Panc1 (cell line): Measurements from ENCODE around the gene RFT1. TPM values are rescaled to one million over a fixed set of nuclear protein-coding genes. Genes with fewer than 3 reads are reported as not detected.

ENCODE experiments used
- ATAC-seq: fragments of 200-7000 bp; cut with Tn5 transposase; 2 replicates; pipeline ENCODE4 v1.9.1; 2020; ENCODE audit warnings: mild to moderate bottlenecking, moderate library complexity
- BruUV-seq: library from RNA; stranded (reverse); fragments of 400-500 nt; replicated peaks from 2 replicates; lab custom pipeline; 2021; lab: Mats Ljungman, UMichigan
- CTCF ChIA-PET: fragments of 300-600 bp; sonication (Branson Sonifier 250); formaldehyde crosslinking; loops from one replicate; lab custom pipeline; 2022; ENCODE audit warnings: antibody characterized with exemption; lab: Charles Lee
- POLR2A ChIA-PET: fragments of 300-600 bp; sonication (Branson Sonifier 250); formaldehyde crosslinking; loops from one replicate; lab custom pipeline; 2022; ENCODE audit warnings: antibody characterized with exemption; lab: Charles Lee
- DNase-seq: peaks from one replicate; pipeline ENCODE4 v3.0.0-alpha.2; 2010; ENCODE audit warnings: low read depth, low spot score
- H3K27ac ChIP-seq: 2 replicates; pipeline ENCODE4 v1.5.1; 2011; ENCODE audit warnings: mild to moderate bottlenecking, low read length, inconsistent platforms
- H3K27me3 ChIP-seq: fragments of 200-500 bp; sonication (Bioruptor generic); 2 replicates; pipeline ENCODE4 v1.6.0; 2014; ENCODE audit warnings: low read length, inconsistent platforms; ENCODE audit not compliant: control insufficient read depth, insufficient read depth
- H3K36me3 ChIP-seq: fragments of 200-500 bp; sonication (Bioruptor generic); 2 replicates; pipeline ENCODE4 v1.5.1; 2014; ENCODE audit warnings: inconsistent platforms, mild to moderate bottlenecking, low read length, moderate library complexity; ENCODE audit not compliant: control insufficient read depth, insufficient read depth
- H3K4me1 ChIP-seq: 2 replicates; pipeline ENCODE4 v1.5.1; 2011; ENCODE audit warnings: inconsistent platforms, mild to moderate bottlenecking, low read length, moderate library complexity; ENCODE audit not compliant: control insufficient read depth, insufficient read depth
- H3K4me3 ChIP-seq, 2 experiments: 2 replicates each; pipeline ENCODE4 v1.5.1; 2011 to 2012; ENCODE audit warnings: low read depth in 2 of 2, low read length in 2 of 2, mild to moderate bottlenecking in 2 of 2, inconsistent platforms in 1 of 2, moderate library complexity in 1 of 2
- H3K9me3 ChIP-seq: fragments of 200-500 bp; sonication (Bioruptor generic); 2 replicates; pipeline ENCODE4 v1.5.1; 2014; ENCODE audit warnings: low read depth, mild to moderate bottlenecking, inconsistent platforms, low read length, moderate library complexity; ENCODE audit not compliant: control insufficient read depth, insufficient read depth
- POLR2AphosphoS5 ChIP-seq: IDR thresholded peaks from 2 replicates; pipeline ENCODE4 v1.6.1; 2012; ENCODE audit warnings: mild to moderate bottlenecking, low read depth, low read length, moderate library complexity
- REST ChIP-seq, 2 experiments: IDR thresholded peaks; 2 replicates each; pipeline ENCODE4 v1.6.1; 2011 to 2012; ENCODE audit warnings: low read depth in 2 of 2, control low read depth in 1 of 2, low read length in 1 of 2, mild to moderate bottlenecking in 1 of 2, moderate library complexity in 1 of 2; ENCODE audit not compliant: insufficient read depth in 1 of 2
- SIN3A ChIP-seq: IDR thresholded peaks from 2 replicates; pipeline ENCODE4 v1.6.1; 2012; ENCODE audit warnings: low read depth, mild to moderate bottlenecking, low read length, moderate library complexity, borderline replicate concordance; ENCODE audit not compliant: insufficient read depth
- TCF7L2 ChIP-seq: IDR thresholded peaks from 2 replicates; pipeline ENCODE4 v1.6.1; 2011; ENCODE audit warnings: mild to moderate bottlenecking, low read depth, low read length, inconsistent platforms
- in situ Hi-C: cut with HindIII; loops from 2 replicates; pipeline ENCODE4 v1.10.0; 2016; ENCODE audit warnings: low sequenced_read_pairs, low pct_unique_long_range_greater_than_20kb
- intact Hi-C: fragments of 100-400 bp; cut with micrococcal nuclease; formaldehyde crosslinking; loops from one replicate; pipeline ENCODE4 v1.10.0; 2022; ENCODE audit not compliant: unreplicated experiment
- total RNA-seq: library from RNA; stranded (reverse); gene quantifications from one replicate; pipeline ENCODE4 v1.2.1, GENCODE V29; 2021; ENCODE audit not compliant: unreplicated experiment
- TF ChIP-seq, protein P1 (sequence below): fragments of 450-650 bp; IDR thresholded peaks from 2 replicates; pipeline ENCODE4 v1.5.1; 2017; ENCODE audit warnings: mild to moderate bottlenecking

Gene RFT1
- total RNA-seq, 1 experiment from 2014 or later: 21.0 TPM

DNA sequence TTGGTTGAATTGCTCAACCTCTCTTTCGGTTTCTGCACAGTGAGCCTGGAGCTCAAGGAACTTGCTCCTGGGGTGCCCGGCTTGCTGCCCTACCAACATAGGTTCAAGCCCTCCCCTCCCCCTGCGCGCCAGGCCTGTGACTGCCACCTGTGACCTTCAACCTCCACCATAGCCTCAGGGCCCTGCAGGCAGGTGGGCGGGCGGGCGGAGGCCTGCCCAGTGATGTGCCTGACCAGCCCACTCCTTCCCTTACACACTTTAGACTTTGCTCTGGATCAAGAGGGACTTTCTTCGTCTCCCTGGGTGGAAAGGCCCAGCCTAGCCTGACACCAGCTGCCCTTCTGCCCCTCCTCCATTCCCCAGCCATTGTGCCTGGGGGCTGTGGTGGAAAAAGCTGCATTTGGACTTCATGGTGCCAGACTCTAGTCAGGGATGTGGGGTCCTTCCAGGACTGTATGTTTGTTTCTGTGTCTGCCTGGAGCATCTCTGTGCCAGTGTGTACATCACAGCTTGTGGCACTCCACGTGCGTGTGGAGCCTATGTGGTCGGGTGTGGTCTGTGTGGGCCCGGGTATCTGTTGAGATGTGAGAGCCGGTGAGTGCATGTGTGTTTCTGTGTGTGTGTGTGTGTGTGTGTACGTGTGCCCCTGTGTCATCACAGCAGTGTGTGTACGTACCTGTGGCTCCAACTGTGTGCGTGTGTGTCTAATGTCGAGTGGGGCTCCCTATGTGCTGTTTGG is 40.3 kb upstream of the RFT1 start:
- no TSS peak for BruUV-seq

DNA sequence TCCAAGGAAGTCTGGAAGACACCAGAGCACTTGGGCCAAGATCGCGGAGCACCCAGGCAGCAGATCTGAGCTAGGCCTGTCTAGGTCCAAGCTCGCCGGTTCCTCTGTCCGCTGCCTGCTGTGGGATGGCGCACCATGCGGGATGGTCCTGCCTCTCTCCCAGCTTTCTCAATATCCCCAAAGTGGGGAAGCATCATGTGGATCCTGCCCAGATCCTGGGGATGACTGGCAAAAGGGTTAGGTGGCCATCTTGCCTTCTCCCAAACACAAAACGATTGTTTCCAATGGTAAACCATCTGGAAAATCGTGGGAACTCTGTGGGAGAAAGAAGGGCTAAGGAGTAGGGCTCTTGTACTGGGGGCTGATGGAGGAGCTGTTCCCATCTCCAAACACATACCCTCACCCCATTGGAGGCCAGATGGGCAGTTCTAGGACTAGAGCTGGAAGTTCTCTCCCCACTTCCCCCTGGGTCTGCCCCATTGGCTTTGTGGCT is 39.6 kb upstream of the RFT1 start:
- intact Hi-C loops: no loop called here
- no TSS peak for BruUV-seq
- CTCF ChIA-PET: no interaction called here
- DNase-seq (no peak), ATAC-seq (no peak)
- no peaks in the 10 kb centered on the region for H3K27me3 ChIP-seq
- no peaks in the 10 kb centered on the region for H3K36me3 ChIP-seq
- TF ChIP-seq POLR2AphosphoS5: no peak
- in situ Hi-C loops: no loop called here
- POLR2A ChIA-PET: no interaction called here
- H3K27ac ChIP-seq: no peak overlapping the region
- no peak overlapping the region for H3K4me3 ChIP-seq
- no peaks in the 10 kb centered on the region; the same call in 1 of the 2 replicates for H3K4me1 ChIP-seq
- H3K9me3 ChIP-seq: no peaks in the 10 kb centered on the region

More for the DNA sequence above, 40.3 kb upstream of the RFT1 start:
- DNase-seq (no peak), ATAC-seq (no peak)
- no peaks in the 10 kb centered on the region; the same call in 1 of the 2 replicates for H3K4me1 ChIP-seq
- TF ChIP-seq POLR2AphosphoS5 (no peak), SIN3A (no peak), REST (IDR thresholded peaks at IDR 0.05; ENCODE audit: insufficient read depth in 1 of 2, low read depth in 2 of 2, low read length in 1 of 2) (no peak)
- no peaks in the 10 kb centered on the region for H3K27me3 ChIP-seq
- no peaks in the 10 kb centered on the region for H3K36me3 ChIP-seq
- no peak overlapping the region for H3K4me3 ChIP-seq
- in situ Hi-C loops (no loop called here), intact Hi-C loops (no loop called here)
- H3K27ac ChIP-seq: no peak overlapping the region
- CTCF ChIA-PET: no interaction called here
- H3K9me3 ChIP-seq: no peaks in the 10 kb centered on the region
- POLR2A ChIA-PET: no interaction called here

GRCh38 chr3:53169045-53169831 is 39.0 kb upstream of the RFT1 start:
- Histone ChIP-seq H3K27ac (no peak overlapping the region), H3K4me1 (no peaks in the 10 kb centered on the region; the same call in 1 of the 2 replicates), H3K9me3 (no peaks in the 10 kb centered on the region), H3K4me3 (no peak overlapping the region), H3K36me3 (no peaks in the 10 kb centered on the region), H3K27me3 (no peaks in the 10 kb centered on the region)
- no TSS peak for BruUV-seq
- no peak for ATAC-seq
- ChIA-PET CTCF (no interaction called here), POLR2A (interaction anchor here (0.6 kb wide), 1 partner anchor 650 kb away, joined by 4 read pairs; no protein-coding TSS in a partner anchor)
- intact Hi-C loops: no loop called here
- in situ Hi-C loops: no loop called here
- no peak for DNase-seq
- TF ChIP-seq, protein P1, sequence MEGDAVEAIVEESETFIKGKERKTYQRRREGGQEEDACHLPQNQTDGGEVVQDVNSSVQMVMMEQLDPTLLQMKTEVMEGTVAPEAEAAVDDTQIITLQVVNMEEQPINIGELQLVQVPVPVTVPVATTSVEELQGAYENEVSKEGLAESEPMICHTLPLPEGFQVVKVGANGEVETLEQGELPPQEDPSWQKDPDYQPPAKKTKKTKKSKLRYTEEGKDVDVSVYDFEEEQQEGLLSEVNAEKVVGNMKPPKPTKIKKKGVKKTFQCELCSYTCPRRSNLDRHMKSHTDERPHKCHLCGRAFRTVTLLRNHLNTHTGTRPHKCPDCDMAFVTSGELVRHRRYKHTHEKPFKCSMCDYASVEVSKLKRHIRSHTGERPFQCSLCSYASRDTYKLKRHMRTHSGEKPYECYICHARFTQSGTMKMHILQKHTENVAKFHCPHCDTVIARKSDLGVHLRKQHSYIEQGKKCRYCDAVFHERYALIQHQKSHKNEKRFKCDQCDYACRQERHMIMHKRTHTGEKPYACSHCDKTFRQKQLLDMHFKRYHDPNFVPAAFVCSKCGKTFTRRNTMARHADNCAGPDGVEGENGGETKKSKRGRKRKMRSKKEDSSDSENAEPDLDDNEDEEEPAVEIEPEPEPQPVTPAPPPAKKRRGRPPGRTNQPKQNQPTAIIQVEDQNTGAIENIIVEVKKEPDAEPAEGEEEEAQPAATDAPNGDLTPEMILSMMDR: no peak
- TF ChIP-seq POLR2AphosphoS5: no peak
- no peak for TF ChIP-seq TCF7L2
- TF ChIP-seq REST (IDR thresholded peaks at IDR 0.05; ENCODE audit: insufficient read depth in 1 of 2, low read depth in 2 of 2, low read length in 1 of 2): no peak
- TF ChIP-seq SIN3A: no peak
